ENCODE data around the gene HIPK4.

DNA sequence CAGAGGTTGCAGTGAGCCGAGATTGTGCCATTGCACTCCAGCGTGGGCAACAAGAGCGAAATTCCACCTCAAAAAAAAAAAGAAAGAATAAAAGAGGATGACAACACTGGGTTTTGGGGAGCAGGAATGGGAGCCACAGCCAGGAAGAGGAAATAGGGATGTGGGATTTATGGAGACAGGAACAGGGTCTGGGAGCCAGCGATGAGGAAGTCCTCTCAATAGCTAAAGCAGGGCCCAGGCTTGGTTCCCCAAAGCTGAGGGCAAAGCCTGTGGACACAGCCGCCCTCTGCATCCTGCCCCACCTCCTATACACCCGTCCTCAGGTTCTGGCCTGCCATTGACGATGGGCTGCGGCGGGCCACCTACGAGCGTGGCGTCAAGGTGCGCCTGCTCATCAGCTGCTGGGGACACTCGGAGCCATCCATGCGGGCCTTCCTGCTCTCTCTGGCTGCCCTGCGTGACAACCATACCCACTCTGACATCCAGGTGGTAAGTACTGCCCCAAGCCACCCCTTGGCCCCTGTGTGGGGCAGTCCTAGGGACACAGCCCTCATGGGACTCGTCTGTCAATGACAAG, 13.6 kb downstream of the HIPK4 start:
- TF ChIP-seq, protein P1, sequence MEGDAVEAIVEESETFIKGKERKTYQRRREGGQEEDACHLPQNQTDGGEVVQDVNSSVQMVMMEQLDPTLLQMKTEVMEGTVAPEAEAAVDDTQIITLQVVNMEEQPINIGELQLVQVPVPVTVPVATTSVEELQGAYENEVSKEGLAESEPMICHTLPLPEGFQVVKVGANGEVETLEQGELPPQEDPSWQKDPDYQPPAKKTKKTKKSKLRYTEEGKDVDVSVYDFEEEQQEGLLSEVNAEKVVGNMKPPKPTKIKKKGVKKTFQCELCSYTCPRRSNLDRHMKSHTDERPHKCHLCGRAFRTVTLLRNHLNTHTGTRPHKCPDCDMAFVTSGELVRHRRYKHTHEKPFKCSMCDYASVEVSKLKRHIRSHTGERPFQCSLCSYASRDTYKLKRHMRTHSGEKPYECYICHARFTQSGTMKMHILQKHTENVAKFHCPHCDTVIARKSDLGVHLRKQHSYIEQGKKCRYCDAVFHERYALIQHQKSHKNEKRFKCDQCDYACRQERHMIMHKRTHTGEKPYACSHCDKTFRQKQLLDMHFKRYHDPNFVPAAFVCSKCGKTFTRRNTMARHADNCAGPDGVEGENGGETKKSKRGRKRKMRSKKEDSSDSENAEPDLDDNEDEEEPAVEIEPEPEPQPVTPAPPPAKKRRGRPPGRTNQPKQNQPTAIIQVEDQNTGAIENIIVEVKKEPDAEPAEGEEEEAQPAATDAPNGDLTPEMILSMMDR (IDR thresholded peaks at IDR 0.05), result no peak
- no peak for TF ChIP-seq POLR2A (IDR thresholded peaks at IDR 0.05)
